Pancreas (tissue), 10 donors: Measurements from ENCODE around the gene EXOC8. TPM values are rescaled to one million over a fixed set of nuclear protein-coding genes. Genes with fewer than 3 reads are reported as not detected.
"Not testable (repeated sequence)": the region's sequence is repeated elsewhere in the genome, so short reads cannot be mapped to it uniquely, and the experiment has no call there.

Experiments used
- ATAC-seq, 4 donors: fragments of 200-7000 bp; cut with Tn5 transposase; one replicate each; pipeline versions ENCODE4 v1.8.0 to v1.9.1; 2020; ENCODE audit warnings: mild to moderate bottlenecking in 4 of 4, moderate library complexity in 4 of 4
- DNase-seq, 6 donors: peaks; one replicate each; pipeline ENCODE4 v3.0.0-alpha.2; 2020
- FAIRE-seq: peaks from 2 replicates; lab custom pipeline; 2012; peaks lifted over from hg19 to GRCh38; lab: Jason Lieb, UNC
- H3K27ac ChIP-seq, 4 donors: fragments of 200-600 bp; sonication (generic); 1 replicate in 3 of 4; 2 replicates in 1 of 4; pipeline versions ENCODE4 v1.5.0 to v1.8.0; 2020
- H3K27me3 ChIP-seq, 4 donors: fragments of 200-600 bp; one replicate each; pipeline ENCODE4 v1.8.0; 2021
- H3K36me3 ChIP-seq, 3 donors: fragments of 200-600 bp; sonication (generic) in 1 of 3; one replicate each; pipeline versions ENCODE4 v1.5.0 to v1.8.0; 2020 to 2021
- H3K4me1 ChIP-seq, 3 donors: fragments of 200-600 bp; one replicate each; pipeline ENCODE4 v1.8.0; 2021
- H3K4me3 ChIP-seq, 4 donors: fragments of 200-600 bp; sonication (generic) in 2 of 4; one replicate each; pipeline versions ENCODE4 v1.5.0 to v1.8.0; 2020 to 2021
- H3K9me3 ChIP-seq, 4 donors: fragments of 200-600 bp; one replicate each; pipeline ENCODE4 v1.8.0; 2021
- CTCF ChIP-seq, 4 donors: fragments of 200-600 bp; sonication (generic) in 3 of 4; IDR thresholded peaks; one replicate each; pipeline versions ENCODE4 v1.5.0 to v1.8.0; 2021; ENCODE audit warnings: antibody characterized with exemption in 4 of 4
- WGBS, 2 donors: extraction: QIAGEN DNeasy Blood & Tissue Kit; methylation state at CpG; one replicate each; pipeline ENCODE4 v1.1.7; 2013; 5-methylcytosine and 5-hydroxymethylcytosine counted together
- intact Hi-C, 3 donors: fragments of 100-400 bp; cut with DNase I; formaldehyde crosslinking; loops; one replicate each; pipeline versions ENCODE4 v1.11.1 to v1.14.2; 2022
- polyA plus RNA-seq, 2 donors: library from polyadenylated mRNA; stranded (reverse); fragments of 200-250 nt; gene quantifications; one replicate each; pipeline ENCODE4 v1.2.3, GENCODE V29; 2013
- total RNA-seq, 6 donors: library from RNA; stranded (reverse); fragmentation: NEBNext Ultra II Directional in 4 of 6; extraction: Animal tissue kit (Norgen Biotek cat#: 25700) in 4 of 6; gene quantifications; one replicate each; pipeline versions ENCODE4 v1.2.1 to v1.2.4, GENCODE V29; 2021 to 2023
- donor health status: healthy with polysubstance abuse.
- donor health status: DM: no; HTN: no; CAD: no; lungs with moderate emphysema.
- donor health status: DM: no; HTN: no; CAD: no.
- donor health status: control.
- donor health status: control.
- donor health status: Bipolar disorder and iron deficiency.
- donor health status: DM: yes; HTN: yes; CAD: no.
- donor health status: DM: no; HTN: no; CAD: no.
- donor health status: DM: no; HTN: no; CAD: no.
- donor health status: DM: yes; HTN: yes; CAD: no.

The EXOC8 gene
- total and polyA plus RNA-seq, 8 donors = 2.4 to 8.5 (median 6.2) TPM

DNA sequence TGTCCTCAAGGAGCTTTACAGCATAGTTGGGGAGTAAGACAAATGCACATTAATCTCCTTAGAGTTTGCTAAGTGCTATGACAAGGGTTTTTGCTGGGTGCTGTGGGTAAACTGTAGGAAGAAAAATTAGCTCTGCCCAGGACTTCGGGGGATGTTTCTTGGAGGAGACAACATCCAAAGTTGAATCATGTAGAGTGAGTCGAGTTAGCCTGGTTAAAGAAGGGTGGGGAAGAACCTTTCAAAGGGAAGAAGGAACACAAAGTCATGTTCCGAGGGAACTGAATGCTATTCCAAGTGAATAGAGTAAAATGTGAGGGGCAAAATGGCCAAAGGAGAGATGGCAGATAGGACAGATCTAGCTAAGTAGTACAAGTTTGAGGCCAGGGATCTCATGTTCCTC lies 17.5 kb upstream of the EXOC8 start:
- TF ChIP-seq CTCF (IDR thresholded peaks at IDR 0.05) = no peak
- Histone ChIP-seq H3K27me3 (no peaks in the 10 kb centered on the region), H3K4me1 (no peaks in the 10 kb centered on the region), H3K27ac (no peak overlapping the region), H3K9me3 (no peaks in the 10 kb centered on the region), H3K4me3 (no peak overlapping the region), H3K36me3 (peaks cover 0 to 10% (median 0%) of the 10 kb centered on the region in 3 donors)
- DNase-seq (no peak), ATAC-seq (no peak), FAIRE-seq (no peak)
- intact Hi-C loops = loop anchor here in 1 of 3 donors (5.0 kb wide), 1 partner anchor 237 kb away; no protein-coding TSS in a partner anchor
- 82 to 87% methylated on average over 3 of the region's 3 CpGs for WGBS, 2 donors

GRCh38 chr1:231354330-231355020 lies 16.8 kb upstream of the EXOC8 start:
- WGBS, 2 donors = 50 to 58% methylated on average over 5 of the region's 5 CpGs
- Histone ChIP-seq H3K27me3 (no peaks in the 10 kb centered on the region), H3K9me3 (no peaks in the 10 kb centered on the region), H3K4me1 (no peaks in the 10 kb centered on the region), H3K36me3 (peaks cover 0 to 10% (median 0%) of the 10 kb centered on the region in 3 donors), H3K27ac (no peak overlapping the region), H3K4me3 (no peak overlapping the region)
- FAIRE-seq (no peak), DNase-seq (no peak), ATAC-seq (no peak)
- TF ChIP-seq CTCF (IDR thresholded peaks at IDR 0.05) = no peak
- intact Hi-C loops = loop anchor here in 2 of 3 donors (5.0 kb wide), 1 partner anchor 238 kb away; no protein-coding TSS in a partner anchor

DNA sequence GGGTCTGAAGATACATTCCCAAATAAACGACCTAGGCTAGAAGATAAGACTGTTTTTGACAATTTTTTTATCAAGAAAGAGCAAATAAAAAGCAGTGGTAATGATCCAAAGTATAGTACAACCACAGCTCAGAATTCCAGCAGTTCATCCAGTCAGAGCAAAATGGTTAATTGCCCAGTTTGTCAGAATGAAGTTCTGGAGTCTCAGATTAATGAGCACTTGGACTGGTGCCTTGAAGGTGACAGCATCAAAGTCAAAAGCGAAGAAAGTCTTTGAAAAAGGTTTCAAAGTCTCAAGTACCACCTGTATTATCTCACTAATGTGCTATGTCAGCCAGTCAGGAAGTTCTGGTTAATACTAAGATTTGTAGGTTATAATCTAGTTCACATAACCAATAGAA lies 15.4 kb upstream of the EXOC8 start:
- Histone ChIP-seq H3K4me1 (no peaks in the 10 kb centered on the region), H3K36me3 (peaks cover 0 to 12% (median 0%) of the 10 kb centered on the region in 3 donors), H3K27me3 (no peaks in the 10 kb centered on the region), H3K27ac (no peak overlapping the region), H3K4me3 (no peak overlapping the region), H3K9me3 (no peaks in the 10 kb centered on the region)
- intact Hi-C loops = loop anchor here in 1 of 3 donors (5.0 kb wide), 1 partner anchor 239 kb away; no protein-coding TSS in a partner anchor
- DNase-seq (no peak), FAIRE-seq (no peak), ATAC-seq (no peak)
- TF ChIP-seq CTCF (IDR thresholded peaks at IDR 0.05) = no peak
- 23 to 36% methylated on average over 2 of the region's 2 CpGs for WGBS, 2 donors

- intact Hi-C loops = loop anchor here in 1 of 3 donors (5.0 kb wide), 1 partner anchor 240 kb away; no protein-coding TSS in a partner anchor
- Histone ChIP-seq H3K9me3 (no peaks in the 10 kb centered on the region), H3K27ac (no peak overlapping the region), H3K27me3 (no peaks in the 10 kb centered on the region), H3K36me3 (peaks cover 0 to 17% (median 0%) of the 10 kb centered on the region in 3 donors), H3K4me3 (no peak overlapping the region), H3K4me1 (no peaks in the 10 kb centered on the region)
- ATAC-seq (no peak), FAIRE-seq (no peak), DNase-seq (no peak)
- 72 to 76% methylated on average over 2 of the region's 2 CpGs for WGBS, 2 donors
- no peak for TF ChIP-seq CTCF (IDR thresholded peaks at IDR 0.05)
Observed at GRCh38 chr1:231351816-231352215, 14.2 kb upstream of the EXOC8 start.

- H3K27ac ChIP-seq, ATAC-seq, FAIRE-seq, H3K9me3 ChIP-seq, DNase-seq, H3K27me3 ChIP-seq, intact Hi-C loops, H3K4me3 ChIP-seq, H3K4me1 ChIP-seq: not testable (repeated sequence)
- WGBS, 2 donors = 66 to 79% methylated on average over 1 of the region's 1 CpG
- peaks cover 0 to 17% (median 0%) of the 10 kb centered on the region in 3 donors for H3K36me3 ChIP-seq
Observed at GRCh38 chr1:231348856-231349255, 11.2 kb upstream of the EXOC8 start.
